Tibial nerve (tissue), 4 donors: Measurements from ENCODE around the gene TMIGD3.

Experiments used
- EP300 ChIP-seq, 2 donors: sonication (generic); formaldehyde crosslinking; IDR thresholded peaks; one replicate each; pipeline ENCODE4 v1.6.1; 2017; ENCODE audit warnings: antibody characterized with exemption in 2 of 2, mild to moderate bottlenecking in 1 of 2
- POLR2A ChIP-seq, 2 donors: fragments of 450-650 bp; IDR thresholded peaks; one replicate each; pipeline ENCODE4 v1.6.1; 2017; ENCODE audit warnings: antibody characterized with exemption in 2 of 2, mild to moderate bottlenecking in 2 of 2, moderate library complexity in 2 of 2
- TF ChIP-seq, protein P1 (sequence below), 5 experiments: fragments of 200-600 bp in 3 of 5; fragments of 450-650 bp in 2 of 5; sonication (generic) in 3 of 5; IDR thresholded peaks; one replicate each; pipeline ENCODE4 v1.5.1; 2016 to 2019; ENCODE audit warnings: antibody characterized with exemption in 5 of 5, mild to moderate bottlenecking in 3 of 5, moderate library complexity in 2 of 5

DNA sequence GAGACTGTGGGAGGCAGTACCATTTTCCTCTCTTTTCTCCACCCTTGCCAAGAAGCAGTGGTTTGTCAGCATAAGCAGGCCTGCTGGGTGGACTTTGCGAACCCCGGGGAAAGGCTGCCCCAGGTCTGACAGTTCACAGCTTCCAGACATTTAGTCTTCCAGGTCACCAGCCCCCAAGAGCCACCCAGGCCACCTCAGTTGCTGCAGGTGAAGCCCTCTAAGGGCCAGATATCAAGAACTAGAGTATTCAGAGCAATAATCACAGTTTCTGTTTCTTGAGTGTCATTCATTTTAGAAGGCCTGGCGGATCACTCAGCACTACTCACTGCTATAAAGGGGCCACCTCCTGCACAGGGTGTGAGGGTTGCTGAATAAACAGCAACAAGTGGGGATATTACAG is 9.5 kb upstream of the TMIGD3 start:
- TF ChIP-seq, protein P1, sequence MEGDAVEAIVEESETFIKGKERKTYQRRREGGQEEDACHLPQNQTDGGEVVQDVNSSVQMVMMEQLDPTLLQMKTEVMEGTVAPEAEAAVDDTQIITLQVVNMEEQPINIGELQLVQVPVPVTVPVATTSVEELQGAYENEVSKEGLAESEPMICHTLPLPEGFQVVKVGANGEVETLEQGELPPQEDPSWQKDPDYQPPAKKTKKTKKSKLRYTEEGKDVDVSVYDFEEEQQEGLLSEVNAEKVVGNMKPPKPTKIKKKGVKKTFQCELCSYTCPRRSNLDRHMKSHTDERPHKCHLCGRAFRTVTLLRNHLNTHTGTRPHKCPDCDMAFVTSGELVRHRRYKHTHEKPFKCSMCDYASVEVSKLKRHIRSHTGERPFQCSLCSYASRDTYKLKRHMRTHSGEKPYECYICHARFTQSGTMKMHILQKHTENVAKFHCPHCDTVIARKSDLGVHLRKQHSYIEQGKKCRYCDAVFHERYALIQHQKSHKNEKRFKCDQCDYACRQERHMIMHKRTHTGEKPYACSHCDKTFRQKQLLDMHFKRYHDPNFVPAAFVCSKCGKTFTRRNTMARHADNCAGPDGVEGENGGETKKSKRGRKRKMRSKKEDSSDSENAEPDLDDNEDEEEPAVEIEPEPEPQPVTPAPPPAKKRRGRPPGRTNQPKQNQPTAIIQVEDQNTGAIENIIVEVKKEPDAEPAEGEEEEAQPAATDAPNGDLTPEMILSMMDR (IDR thresholded peaks at IDR 0.05) = no peak
- TF ChIP-seq POLR2A (IDR thresholded peaks at IDR 0.05) (no peak), EP300 (IDR thresholded peaks at IDR 0.05) (no peak)
